ENCODE results near the gene PDXK.
A peak's percentile ranks its signal among the peaks of the same experiment; 100 is the strongest.
"Not testable (repeated sequence)": the region's sequence is repeated elsewhere in the genome, so short reads cannot be mapped to it uniquely, and the experiment has no call there.

Gene PDXK

DNA sequence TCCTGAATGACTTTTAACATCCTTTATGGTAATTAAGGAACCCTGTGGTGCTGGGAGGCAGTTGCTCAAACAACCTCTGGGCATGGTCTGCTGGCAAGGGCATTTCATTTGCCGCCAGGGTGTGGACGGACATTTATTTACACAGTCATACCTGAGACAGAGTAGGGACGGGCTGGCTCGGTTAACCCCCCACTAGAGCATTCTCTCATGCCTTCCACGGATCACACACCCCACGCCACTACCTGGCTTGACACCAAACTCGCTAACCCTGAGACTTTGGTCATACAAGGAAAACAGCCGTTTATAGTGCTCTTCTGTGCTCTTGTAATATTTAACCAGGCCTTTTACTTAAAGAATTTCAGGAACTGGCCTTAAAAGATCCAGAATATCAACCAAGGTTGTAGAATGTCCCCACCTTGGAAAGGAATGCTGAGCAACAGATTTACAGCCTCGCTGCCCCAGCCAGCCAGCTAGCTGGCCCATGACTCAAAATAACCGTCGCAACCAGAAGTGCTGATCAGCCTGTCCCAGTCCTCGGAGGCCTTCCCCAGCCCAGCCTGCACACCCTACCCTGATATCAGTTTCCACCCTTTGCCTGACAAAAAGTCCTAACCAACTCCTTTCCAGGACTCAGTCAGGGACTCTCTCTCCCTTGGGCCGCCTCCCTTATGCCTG, 6.5 kb upstream of the PDXK start:
- H3K27ac Mint-ChIP-seq, result no peak overlapping the region
- ATAC-seq, result no peak
- H3K36me3 Mint-ChIP-seq, result no peaks in the 10 kb centered on the region
- no peak overlapping the region for H3K4me3 Mint-ChIP-seq
- peaks cover 23% of the 10 kb centered on the region for H3K4me1 Mint-ChIP-seq
- no peaks in the 10 kb centered on the region for H3K9me3 Mint-ChIP-seq
- peaks cover 41% of the 10 kb centered on the region for H3K27me3 Mint-ChIP-seq

DNA sequence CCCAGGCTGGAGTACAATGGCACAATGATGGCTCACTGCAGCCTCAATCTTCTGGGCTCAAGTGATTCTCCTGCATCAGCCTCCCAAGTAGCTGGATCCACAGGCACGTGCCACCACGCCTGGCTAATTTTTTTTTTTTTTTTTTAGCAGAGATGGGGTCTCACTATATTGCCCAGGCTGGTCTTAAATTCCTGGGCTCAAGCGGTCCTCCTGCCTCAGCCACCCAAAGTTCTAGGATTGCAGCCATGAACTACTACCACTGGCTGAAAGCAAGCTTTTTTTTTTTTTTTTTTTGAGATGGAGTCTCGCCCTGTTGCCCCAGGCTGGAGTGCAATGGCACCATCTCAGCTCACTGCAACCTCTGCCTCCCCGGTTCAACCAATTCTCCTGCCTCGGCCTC, 5.8 kb upstream of the PDXK start:
- not testable (repeated sequence) for H3K4me3 Mint-ChIP-seq, H3K27ac Mint-ChIP-seq, H3K36me3 Mint-ChIP-seq, H3K9me3 Mint-ChIP-seq, ATAC-seq
- peaks cover 41% of the 10 kb centered on the region for H3K27me3 Mint-ChIP-seq
- H3K4me1 Mint-ChIP-seq, result peaks cover 30% of the 10 kb centered on the region

DNA sequence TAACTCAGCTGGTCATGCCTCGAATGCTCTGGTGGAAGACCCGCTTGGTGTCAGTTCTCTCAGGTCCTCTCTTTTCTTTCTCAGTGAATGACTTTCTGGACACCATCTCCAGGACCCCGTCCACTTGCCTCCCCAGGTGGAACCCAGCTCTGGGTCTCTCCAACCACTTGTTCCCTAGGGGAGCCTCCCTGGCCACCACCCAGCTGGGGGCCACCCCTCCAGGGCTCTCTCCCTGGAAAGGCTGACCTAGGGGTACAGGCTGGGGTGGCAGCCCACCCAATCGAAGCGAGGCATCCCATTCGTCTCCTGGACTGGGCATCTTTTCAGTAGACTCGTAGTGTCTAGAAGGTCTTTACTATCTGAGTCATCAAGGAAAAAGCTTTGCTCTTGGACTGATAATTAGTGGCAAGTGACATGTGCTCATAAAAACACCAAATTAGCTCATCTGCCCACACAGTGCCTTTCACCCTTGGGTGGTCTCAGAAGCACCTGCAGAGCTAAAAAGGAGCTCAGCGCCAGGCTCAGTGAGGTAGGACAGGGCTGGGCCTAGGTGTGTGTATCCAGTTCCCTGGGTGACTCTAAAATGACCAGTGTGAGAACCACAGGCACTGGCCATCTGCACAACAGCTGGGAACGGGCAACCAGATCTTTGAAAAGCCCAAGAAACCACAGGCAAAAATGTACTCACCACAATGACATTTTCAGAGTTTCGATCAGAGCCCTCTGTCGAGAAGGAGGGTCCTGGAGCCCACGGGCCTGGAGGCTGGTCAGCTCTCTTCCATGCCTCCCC, 2.4 kb upstream of the PDXK start:
- Mint-ChIP-seq H3K36me3 (peaks cover 5% of the 10 kb centered on the region), H3K9me3 (no peaks in the 10 kb centered on the region), H3K4me1 (peaks cover 52% of the 10 kb centered on the region), H3K4me3 (peak overlapping the region; percentile 65), H3K27ac (peak overlapping the region; percentile 88), H3K27me3 (peaks cover 24% of the 10 kb centered on the region)
- peak; percentile 70 for ATAC-seq

DNA sequence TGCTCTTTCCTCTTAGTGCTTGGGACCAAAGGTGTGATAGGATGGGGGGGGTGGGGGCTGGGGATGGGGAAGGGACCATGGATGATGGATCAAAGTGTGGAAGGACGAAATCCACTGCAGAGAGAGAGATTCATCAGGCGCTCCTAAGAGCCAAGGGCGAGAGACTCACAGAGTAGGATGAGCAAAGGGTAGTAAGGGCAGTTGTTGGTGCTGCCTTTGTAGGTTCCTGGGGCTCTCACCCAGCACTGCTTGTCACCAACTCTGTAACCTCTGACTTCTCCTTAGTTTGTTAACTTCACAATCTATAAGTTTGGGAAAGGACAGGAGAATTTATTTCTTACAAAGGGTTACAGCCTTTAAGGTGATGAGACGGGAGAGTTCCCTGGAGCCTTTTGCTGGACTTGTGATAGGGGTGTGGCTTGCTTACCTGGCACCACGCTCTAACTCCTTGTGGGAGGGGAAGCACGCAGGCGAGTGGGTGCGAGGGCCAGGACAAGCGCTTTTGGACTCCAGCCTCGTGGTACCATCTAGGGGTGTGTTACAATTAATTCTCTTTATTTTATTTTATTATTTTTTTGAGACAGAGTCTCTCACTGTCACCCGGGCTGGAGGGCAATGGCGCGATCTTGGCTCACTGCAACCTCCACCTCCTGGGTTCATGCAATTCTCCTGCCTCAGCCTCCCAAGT, 1.6 kb upstream of the PDXK start:
- Mint-ChIP-seq H3K36me3 (peaks cover 5% of the 10 kb centered on the region), H3K9me3 (no peaks in the 10 kb centered on the region), H3K4me1 (peaks cover 58% of the 10 kb centered on the region), H3K4me3 (peak overlapping the region; percentile 65), H3K27me3 (peaks cover 17% of the 10 kb centered on the region), H3K27ac (peak overlapping the region; percentile 88)
- peak; percentile 37 for ATAC-seq

DNA sequence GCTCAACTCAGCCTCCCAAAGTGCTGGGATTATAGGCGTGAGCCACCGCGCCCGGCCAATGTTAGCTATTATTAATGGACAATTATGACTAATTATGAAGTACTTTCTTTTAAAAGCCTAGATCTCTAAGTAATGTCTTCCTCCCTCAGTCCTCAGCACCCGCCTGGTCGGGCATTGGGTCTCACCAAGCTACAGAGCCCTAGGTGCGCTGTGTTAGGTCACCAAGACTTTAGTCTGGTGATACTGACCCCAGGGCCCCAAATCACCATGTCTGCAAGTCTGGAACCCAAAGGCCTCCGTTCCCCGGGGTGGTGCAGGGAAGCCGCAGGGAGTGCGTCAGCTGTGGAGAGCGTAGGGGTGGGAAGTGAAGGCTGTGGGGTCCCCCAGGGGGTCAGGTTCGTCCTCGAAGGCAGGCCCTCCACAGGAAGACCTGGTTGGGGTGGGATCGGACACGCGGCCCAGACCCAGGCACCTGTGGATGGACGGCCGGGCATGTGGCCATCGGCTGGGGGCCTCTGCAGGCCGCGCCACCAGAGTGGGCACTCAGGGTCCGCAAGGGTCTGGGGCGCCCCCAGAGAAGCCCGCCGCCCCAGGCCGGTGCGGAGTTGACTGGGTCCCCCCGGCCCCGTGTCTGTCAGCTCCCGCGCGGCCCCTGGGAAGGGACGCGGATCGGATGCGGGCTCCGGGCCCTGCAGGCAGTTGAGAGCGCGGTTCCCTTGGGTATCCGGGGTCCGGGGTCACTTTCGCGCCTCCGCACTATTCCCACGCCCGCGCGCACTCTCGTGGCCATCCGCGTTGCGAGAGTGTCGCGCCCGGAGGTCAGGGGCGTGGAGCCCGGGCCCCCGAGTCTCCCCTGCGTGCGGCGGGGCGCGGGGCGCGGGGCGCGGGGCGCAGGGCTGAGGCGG, 710 bp upstream of the PDXK start:
- H3K4me1 Mint-ChIP-seq, result peaks cover 67% of the 10 kb centered on the region

DNA sequence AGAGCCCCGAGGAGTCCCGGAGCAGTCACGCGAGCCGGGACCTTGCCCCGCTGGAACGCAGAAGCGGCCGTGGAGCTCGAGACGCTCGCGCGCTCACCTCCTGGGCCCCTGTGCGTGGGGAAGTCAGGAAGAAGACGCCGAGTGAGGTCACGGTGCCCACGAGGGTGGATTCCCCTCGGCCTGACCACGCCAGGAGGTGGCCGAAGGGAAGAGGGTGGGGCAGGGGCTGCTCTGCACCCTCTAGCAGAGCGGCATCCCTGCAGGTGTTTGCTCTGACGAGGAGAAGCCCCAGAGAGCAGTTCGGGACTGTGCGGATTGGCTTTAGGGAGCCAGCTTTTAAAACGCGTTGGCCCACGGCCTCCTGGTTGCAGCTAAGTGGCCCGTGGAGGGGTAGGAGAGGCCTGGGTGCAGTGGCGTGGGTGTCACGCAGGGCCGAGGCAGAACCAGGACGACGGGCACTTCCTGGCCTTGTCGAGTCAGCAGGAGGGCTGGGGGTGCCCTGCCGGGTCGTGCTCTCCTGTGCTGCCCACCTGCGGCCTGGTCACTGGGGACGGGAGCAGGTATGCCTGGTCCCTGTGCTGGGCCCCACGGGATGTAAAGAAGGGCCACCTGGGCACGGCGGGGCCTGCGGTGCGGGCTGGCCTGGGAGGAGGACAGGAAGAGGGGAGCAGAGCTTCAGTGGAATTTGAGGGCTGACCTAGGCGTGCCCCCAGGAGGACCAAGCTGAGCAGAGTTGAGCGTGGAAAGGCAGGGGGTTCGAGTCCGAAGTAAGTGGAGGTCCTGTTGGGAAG, 1.0 kb downstream of the PDXK start:
- peaks cover 9% of the 10 kb centered on the region for H3K27me3 Mint-ChIP-seq
- H3K36me3 Mint-ChIP-seq, result peaks cover 11% of the 10 kb centered on the region
- peak overlapping the region; percentile 69 for H3K27ac Mint-ChIP-seq
- H3K4me1 Mint-ChIP-seq, result peaks cover 84% of the 10 kb centered on the region
- H3K9me3 Mint-ChIP-seq, result no peaks in the 10 kb centered on the region
- peak; percentile 1 for ATAC-seq
- H3K4me3 Mint-ChIP-seq, result peak overlapping the region; percentile 85

More for the DNA sequence above, 710 bp upstream of the PDXK start:
- peak overlapping the region; percentile 88 for H3K27ac Mint-ChIP-seq
- no peaks in the 10 kb centered on the region for H3K9me3 Mint-ChIP-seq
- H3K36me3 Mint-ChIP-seq, result peaks cover 5% of the 10 kb centered on the region
- peaks cover 9% of the 10 kb centered on the region for H3K27me3 Mint-ChIP-seq
- ATAC-seq, result no peak
- peak overlapping the region; percentile 85 for H3K4me3 Mint-ChIP-seq

DNA sequence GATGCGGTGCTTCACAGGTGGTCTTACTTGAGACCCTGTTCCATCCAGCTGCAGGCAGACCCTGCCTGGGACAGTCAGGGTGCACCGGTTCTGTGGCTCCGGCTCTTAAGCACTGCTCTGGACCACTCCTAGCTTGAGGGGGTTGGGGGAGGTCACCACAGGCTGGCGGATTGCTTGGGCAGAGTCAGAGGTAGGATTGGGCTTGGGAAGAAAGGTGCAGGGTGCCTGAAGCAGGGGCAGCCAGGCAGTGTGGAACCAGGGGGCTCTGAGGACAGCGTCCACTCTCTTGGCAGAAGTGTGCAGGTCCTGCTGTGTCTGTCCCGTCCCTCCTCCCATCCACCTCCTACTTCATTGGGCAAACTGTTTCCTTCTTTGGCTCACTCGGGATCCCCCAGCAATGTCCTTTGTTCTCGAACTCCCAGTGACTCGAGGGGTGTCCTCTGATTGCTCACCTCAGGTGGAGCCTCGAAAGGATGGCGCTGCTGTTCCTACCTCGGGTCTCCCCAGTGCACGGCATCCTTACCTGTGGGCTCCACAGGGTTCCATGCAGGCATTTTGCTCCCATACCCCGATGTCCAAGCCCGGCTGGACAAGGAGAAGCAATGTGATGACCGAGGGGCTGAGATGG, 1.7 kb downstream of the PDXK start:
- Mint-ChIP-seq H3K9me3 (no peaks in the 10 kb centered on the region), H3K4me3 (peak overlapping the region; percentile 85), H3K4me1 (peaks cover 85% of the 10 kb centered on the region), H3K27ac (peak overlapping the region; percentile 69), H3K27me3 (peaks cover 9% of the 10 kb centered on the region), H3K36me3 (peaks cover 11% of the 10 kb centered on the region)
- no peak for ATAC-seq

DNA sequence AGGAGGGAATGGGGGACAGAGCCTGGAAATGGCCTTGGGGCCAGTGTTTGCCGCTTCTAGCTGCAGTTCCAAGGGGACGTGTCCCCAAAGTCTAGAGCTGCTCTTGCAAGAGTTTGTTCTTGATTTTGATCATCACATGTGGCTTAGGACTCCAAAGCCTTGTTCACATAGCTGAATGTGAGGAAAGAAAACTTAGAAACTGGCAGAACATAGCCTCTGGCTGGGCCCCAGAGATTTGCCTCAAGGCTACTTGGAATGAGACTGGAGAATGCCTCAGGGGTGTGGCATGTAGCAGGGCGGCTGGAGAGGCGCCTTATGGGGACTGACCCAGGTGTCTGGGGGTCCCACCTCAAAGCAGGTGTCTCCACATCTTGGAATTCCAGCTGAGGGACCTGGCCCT, 2.3 kb downstream of the PDXK start:
- H3K4me1 Mint-ChIP-seq, result peaks cover 85% of the 10 kb centered on the region
- H3K27me3 Mint-ChIP-seq, result peaks cover 5% of the 10 kb centered on the region
- peak overlapping the region; percentile 85 for H3K4me3 Mint-ChIP-seq
- H3K9me3 Mint-ChIP-seq, result no peaks in the 10 kb centered on the region
- H3K36me3 Mint-ChIP-seq, result peaks cover 11% of the 10 kb centered on the region
- peak overlapping the region; percentile 69 for H3K27ac Mint-ChIP-seq
- ATAC-seq, result no peak

DNA sequence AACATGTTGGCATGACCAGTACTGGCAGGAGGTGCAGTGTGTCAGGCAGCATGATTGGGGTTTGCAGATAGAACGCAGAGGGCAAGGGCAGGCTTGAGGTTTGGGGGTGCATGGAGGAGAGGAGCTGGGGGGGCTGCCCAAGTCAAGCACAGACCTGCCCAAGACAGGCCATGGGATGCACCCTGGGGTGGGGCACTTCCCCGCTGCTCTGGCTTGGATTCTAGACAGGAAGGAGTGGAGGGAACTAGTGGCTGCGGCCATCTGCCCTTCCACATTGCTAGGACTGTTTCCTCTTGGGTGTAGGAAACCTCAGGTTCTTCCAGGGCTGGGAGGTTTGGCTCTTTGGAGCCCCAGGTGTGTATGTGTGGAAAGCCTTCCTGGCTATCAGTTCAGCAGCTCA, 3.0 kb downstream of the PDXK start:
- Mint-ChIP-seq H3K27ac (no peak overlapping the region), H3K4me3 (no peak overlapping the region), H3K36me3 (peaks cover 11% of the 10 kb centered on the region), H3K4me1 (peaks cover 84% of the 10 kb centered on the region), H3K9me3 (no peaks in the 10 kb centered on the region), H3K27me3 (no peaks in the 10 kb centered on the region)
- ATAC-seq, result no peak

DNA sequence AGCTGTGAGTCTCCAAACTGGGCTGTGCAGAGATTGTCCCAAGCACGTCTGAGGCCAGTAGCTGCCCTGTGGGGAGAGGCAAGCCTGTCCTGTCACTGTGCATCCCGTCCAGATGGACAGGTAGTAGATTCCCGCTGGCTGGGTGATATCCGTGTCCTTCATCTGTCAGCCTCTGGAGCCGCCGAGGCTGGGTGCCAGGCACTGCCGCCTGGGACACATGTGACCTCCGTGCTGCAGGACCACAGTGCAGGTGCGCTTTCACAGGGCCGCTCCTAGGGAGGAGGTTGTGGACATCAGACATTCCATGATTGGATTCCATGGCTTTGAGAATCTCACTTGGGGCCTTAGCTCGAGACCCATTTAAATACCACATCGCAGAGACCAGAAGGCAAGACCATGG, 4.7 kb downstream of the PDXK start:
- no peak for ATAC-seq
- Mint-ChIP-seq H3K36me3 (peaks cover 11% of the 10 kb centered on the region), H3K9me3 (no peaks in the 10 kb centered on the region), H3K27ac (no peak overlapping the region), H3K27me3 (no peaks in the 10 kb centered on the region), H3K4me1 (peaks cover 87% of the 10 kb centered on the region), H3K4me3 (no peak overlapping the region)

DNA sequence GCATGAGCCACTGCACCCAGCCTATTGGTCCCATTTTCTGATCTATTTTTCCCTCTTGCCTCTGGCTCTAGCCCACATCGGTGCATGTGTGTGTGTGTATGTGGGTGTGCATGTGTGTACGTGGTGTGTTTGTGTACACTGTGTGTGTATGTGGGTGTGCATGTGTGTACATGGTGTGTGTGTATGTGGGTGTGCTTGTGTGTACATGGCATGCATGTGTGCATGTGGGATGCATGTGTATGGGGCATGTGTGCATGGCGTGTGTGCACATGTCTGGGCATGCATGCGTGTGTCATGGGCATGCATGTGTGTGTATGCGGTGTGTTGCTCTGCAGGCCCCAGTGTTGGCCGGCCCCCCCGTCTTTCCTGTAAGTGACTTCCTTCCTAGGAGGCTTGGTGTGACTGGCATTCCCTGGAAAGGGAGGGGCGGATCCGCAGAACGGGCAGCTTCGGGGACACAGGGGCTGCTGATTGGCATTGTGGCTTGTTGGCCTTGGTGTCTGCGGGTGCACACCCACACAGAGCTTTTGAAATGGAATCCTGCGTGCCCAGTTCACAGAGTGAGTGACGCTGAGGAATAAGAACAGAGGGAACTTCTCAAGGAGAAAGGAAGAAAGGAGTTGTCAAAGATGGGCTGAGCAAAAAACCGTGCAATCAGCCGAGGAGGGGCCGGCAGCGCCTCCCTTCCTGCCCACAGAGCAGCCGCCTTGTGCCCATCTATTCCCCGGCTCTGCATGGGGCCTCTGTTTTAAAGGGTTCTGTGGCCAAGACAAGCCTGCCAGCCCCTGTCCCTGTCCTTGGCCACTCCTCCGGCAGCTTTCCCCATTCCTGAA, 8.0 kb downstream of the PDXK start:
- Mint-ChIP-seq H3K36me3 (peaks cover 5% of the 10 kb centered on the region), H3K4me1 (peaks cover 82% of the 10 kb centered on the region), H3K9me3 (no peaks in the 10 kb centered on the region), H3K27ac (peak overlapping the region; percentile 82), H3K4me3 (peak overlapping the region; percentile 54), H3K27me3 (no peaks in the 10 kb centered on the region)
- ATAC-seq, result no peak

DNA sequence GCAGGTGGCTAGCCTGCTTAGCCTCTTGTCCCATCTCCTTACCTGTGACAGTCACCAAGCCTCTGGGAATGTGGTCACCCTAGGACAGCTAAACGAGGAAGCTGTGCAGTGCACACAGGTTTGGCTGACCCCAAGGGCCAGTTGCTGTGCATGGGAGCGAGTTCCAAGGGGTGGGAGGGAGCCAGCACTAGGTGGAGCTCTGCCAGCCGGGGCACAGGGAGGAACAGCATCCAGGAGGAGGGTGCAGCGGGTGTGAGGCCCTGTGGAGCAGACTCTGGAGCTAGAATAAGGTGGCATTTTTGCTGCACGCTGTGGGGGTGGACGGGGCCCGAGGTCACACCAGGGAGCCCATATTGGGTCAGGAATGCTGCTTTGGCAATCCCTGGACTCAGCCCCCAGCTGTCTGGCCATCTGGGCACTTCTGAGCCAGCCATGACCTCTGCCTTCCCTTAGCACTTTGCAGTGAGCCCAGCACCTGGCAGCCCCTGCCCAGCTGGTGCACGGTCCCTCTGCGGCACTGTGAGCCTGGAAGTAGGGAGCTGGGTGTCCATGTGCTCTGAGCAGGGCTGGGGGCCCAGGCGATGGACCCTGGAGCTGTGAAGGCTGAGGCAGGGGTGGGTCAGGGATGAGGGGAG, 8.7 kb downstream of the PDXK start:
- Mint-ChIP-seq H3K4me3 (peak overlapping the region; percentile 82), H3K27ac (peak overlapping the region; percentile 82), H3K27me3 (no peaks in the 10 kb centered on the region), H3K4me1 (peaks cover 77% of the 10 kb centered on the region), H3K9me3 (no peaks in the 10 kb centered on the region), H3K36me3 (peaks cover 5% of the 10 kb centered on the region)
- no peak for ATAC-seq

DNA sequence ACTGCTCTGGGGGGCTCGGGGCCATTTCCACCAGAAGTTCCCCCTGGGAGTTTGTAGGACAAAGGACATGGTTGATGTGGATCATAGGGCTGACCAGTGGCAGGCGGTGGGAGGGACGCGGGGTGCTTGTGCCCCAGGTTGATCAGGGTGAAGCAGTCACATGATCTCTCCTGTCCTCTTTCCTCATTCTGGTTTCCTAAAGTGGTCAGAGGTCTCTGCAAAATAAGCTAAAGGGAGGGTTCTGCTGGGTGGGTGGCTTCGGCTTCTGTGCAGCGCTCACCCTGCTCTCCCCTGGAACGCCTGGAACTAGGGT, 9.2 kb downstream of the PDXK start:
- Mint-ChIP-seq H3K36me3 (peaks cover 5% of the 10 kb centered on the region), H3K27me3 (no peaks in the 10 kb centered on the region), H3K9me3 (no peaks in the 10 kb centered on the region), H3K4me1 (peaks cover 72% of the 10 kb centered on the region), H3K4me3 (peak overlapping the region; percentile 82), H3K27ac (peak overlapping the region; percentile 82)
- ATAC-seq, result peak; percentile 21

Measured in stimulated activated memory B cell treated with anti-CD40 and anti-IgM and Interleukin-4, amounts not matched to agents 10 μg/mL and 1 μg/mL and 100 μg/mL, for 72 hours (primary cell).